HL-60 (cell line): ENCODE measurements around the gene SPAM1.

Experiments
- DNase-seq, 2 experiments: peaks; one replicate each; pipeline ENCODE4 v3.0.0-alpha.2; 2010 to 2020; ENCODE audit warnings: low read depth in 1 of 2, low spot score in 1 of 2
- H3K27ac ChIP-seq: fragments of 250-450 bp; sonication (Bioruptor Pico); replicated peaks from 2 replicates; pipeline ENCODE4 v1.5.1; 2020; ENCODE audit warnings: mild to moderate bottlenecking, moderate library complexity
- H3K27me3 ChIP-seq: fragments of 250-450 bp; sonication (Bioruptor Pico); 2 replicates; pipeline ENCODE4 v1.5.1; 2021; ENCODE audit warnings: mild to moderate bottlenecking, moderate library complexity; ENCODE audit not compliant: insufficient read depth, poor library complexity, severe bottlenecking
- H3K4me3 ChIP-seq: replicated peaks from 2 replicates; pipeline ENCODE4 v1.5.1; 2011; ENCODE audit warnings: mild to moderate bottlenecking, control low read depth, low read length; ENCODE audit not compliant: insufficient read depth
- CTCF ChIP-seq: IDR thresholded peaks from one replicate; pipeline ENCODE4 v1.5.1; 2011; ENCODE audit warnings: low read length, control low read depth, inconsistent platforms; ENCODE audit not compliant: insufficient read depth
- GABPA ChIP-seq: IDR thresholded peaks from 2 replicates; pipeline ENCODE4 v1.6.1; 2012; ENCODE audit warnings: low read depth
- POLR2AphosphoS5 ChIP-seq: IDR thresholded peaks from 2 replicates; pipeline ENCODE4 v1.6.1; 2012; ENCODE audit warnings: low read depth
- REST ChIP-seq: IDR thresholded peaks from 2 replicates; pipeline ENCODE4 v1.6.1; 2012; ENCODE audit warnings: low read depth; ENCODE audit not compliant: insufficient replicate concordance
- SPI1 ChIP-seq: IDR thresholded peaks from 2 replicates; pipeline ENCODE4 v1.6.1; 2012; ENCODE audit warnings: low read depth, mild to moderate bottlenecking, borderline replicate concordance
- long read RNA-seq: library from polyadenylated mRNA; unstranded; transcript quantifications from one replicate; pipeline ENCODE4 v2.0.0, GENCODE V29; 2020

Gene SPAM1
- long read RNA-seq: 0 reads

- Histone ChIP-seq H3K27me3 (no peaks in the 10 kb centered on the region), H3K4me3 (no peak within 1 kb of the TSS), H3K27ac (no peak within 1 kb of the TSS)
- TF ChIP-seq POLR2AphosphoS5: no peak
- no peak for TF ChIP-seq CTCF
- no peak for TF ChIP-seq GABPA
- TF ChIP-seq REST: no peak
- TF ChIP-seq SPI1: no peak
- no peak for DNase-seq
These were observed at the start of gene SPAM1 for GRCh38 chr7:123924941-123925340. Gene SPAM1, plus strand, starts transcription at chr7:123925241. Its CDS starts 28,330 bp downstream, at chr7:123953571.

- TF ChIP-seq GABPA: no peak
- TF ChIP-seq POLR2AphosphoS5: no peak
- TF ChIP-seq REST: no peak
- TF ChIP-seq SPI1: no peak
- TF ChIP-seq CTCF: no peak
- H3K27me3 ChIP-seq: no peaks in the 10 kb centered on the region
- no peak for DNase-seq
- H3K27ac ChIP-seq: no peak overlapping the region
- H3K4me3 ChIP-seq: no peak overlapping the region
These were observed 48.3 kb upstream of the SPAM1 start for GRCh38 chr7:123876557-123877256.

- Histone ChIP-seq H3K27ac (no peak overlapping the region), H3K27me3 (no peaks in the 10 kb centered on the region), H3K4me3 (no peak overlapping the region)
- no peak for DNase-seq
- TF ChIP-seq CTCF (no peak), SPI1 (no peak), GABPA (no peak), POLR2AphosphoS5 (no peak), REST (no peak)
These were observed 45.4 kb upstream of the SPAM1 start for GRCh38 chr7:123879628-123880027.
